Endometrial microvascular endothelial cells (primary cell): Measurements from ENCODE around the gene ATP6V0E1. TPM values are rescaled to one million over a fixed set of nuclear protein-coding genes. Genes with fewer than 3 reads are reported as not detected.
"Not testable (repeated sequence)": the region's sequence is repeated elsewhere in the genome, so short reads cannot be mapped to it uniquely, and the experiment has no call there.

Source experiments
- in situ Hi-C: cut with HindIII; loops from 2 replicates; pipeline ENCODE4 v1.10.0; 2017; ENCODE audit warnings: low sequenced_read_pairs, low pct_unique_long_range_greater_than_20kb; ENCODE audit errors: inconsistent ontology term
- total RNA-seq: library from RNA; depleted of rRNA; stranded (reverse); fragments of >200 nt; gene quantifications from one replicate; pipeline ENCODE4 v1.2.3, GENCODE V29; 2015; ENCODE audit errors: inconsistent ontology term

Gene ATP6V0E1
- total RNA-seq, 1 donor from 2014 or later: 214 TPM

DNA sequence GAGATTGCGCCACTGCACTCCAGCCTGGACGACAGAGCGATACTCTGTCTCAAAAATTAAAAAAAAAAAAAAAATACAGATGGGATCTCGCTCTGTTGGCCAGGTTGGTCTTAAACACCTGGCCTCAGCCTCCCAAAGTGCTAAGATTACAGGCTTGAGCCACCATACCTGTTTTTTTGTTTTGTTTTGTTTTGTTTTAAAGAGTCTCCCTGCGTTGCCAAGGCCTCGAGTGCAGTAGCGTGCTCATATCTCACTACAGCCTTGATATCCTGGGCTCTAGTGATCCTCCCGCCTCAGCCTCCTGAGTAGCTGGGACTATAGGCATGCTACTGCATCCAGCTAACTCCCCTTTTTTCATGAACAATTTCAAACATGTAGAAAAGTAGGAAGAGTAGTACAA, 7.2 kb downstream of the ATP6V0E1 start:
- in situ Hi-C loops: no loop called here

DNA sequence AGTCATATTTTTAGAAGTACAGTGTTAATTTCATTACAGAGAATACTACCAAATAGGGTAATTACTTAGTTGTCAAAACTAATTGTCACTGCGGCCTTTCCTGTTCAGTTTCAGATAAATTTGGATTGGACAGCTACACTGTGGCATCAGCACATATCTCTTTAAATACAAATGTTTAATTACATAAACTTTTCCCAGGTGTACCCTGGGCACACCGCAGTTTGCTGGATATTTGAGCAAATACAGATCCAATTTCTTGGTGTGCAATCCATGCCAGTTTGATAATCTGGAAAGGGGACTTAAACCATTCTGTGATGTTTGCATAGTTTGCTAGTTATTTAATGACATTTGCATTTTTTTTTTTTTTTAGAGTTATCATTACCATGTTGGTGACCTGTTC, 10.8 kb downstream of the ATP6V0E1 start:
- in situ Hi-C loops: no loop called here

DNA sequence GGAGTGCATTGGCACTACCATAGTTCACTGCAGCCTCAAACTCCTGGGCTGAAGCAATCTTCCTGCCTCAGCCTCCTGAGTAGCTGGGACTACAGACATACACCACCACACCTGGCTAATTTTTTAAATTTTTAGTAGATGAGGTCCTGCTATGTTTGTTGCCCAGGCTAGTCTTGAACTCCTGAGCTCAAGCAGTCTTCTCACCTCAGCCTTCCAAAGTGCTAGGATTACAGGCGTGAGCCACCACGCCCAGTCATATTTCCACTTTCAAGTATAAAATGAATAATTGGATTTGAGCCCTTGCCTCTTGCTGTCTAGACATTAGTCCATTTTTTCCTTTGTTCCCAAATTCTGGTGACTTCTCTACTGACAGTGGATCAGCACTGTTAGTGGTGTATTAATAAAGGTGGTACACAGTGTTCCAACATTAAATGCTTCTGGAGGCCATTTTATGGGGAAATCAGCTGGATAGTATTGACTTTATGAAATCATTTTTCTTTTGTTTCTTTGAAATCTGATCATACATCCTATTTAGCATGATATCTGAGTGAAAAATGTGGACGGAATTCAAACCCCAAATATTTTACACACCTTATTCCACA, 15.9 kb downstream of the ATP6V0E1 start:
- in situ Hi-C loops: no loop called here

DNA sequence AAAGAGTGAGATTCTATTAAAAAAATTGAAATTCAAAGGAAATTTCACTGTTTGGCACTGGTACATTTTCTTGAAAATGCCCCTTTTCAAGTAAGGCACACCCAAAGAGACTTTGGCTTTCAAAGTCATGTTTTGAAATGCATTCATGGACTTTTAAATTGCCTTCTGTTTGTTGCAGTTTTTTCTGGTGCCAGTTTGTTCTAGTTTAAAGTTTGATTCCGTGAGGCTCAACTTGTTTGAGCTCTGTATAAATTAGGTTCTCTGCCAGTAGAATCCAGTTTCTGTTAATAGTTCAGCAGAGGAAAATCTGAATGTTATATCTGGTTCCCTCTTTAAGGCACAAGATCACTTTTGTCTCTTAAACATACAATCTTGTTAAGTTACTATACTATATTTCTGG, 16.4 kb downstream of the ATP6V0E1 start:
- in situ Hi-C loops: no loop called here

DNA sequence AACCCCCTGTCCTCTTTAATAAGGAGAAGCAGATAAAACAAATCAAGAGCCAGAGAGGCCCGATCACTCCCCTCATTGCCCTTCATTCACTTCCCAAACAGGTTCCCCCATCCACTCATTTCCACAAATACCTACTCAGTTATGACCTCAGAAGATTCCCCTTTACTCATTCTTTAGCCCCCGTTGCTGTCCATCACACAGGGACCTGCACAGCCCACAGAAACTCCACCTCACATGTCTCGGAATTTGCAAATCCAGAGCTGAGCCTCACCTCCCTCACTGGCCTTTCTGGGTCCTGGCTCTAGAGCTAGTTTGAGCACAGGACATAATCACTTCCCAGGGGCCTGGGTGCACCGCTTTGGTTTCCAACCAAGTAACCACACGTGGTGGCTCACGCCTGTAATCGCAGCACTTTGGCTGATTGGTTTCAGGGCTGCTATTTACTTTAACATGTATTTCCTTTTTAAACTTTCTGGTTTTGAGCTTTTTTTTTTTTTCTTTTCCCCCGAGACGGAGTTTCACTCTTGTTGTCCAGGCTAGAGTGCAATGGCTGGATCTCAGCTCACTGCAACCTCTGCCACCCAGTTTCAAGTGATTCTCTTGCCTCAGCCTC, 17.8 kb downstream of the ATP6V0E1 start:
- in situ Hi-C loops: no loop called here

DNA sequence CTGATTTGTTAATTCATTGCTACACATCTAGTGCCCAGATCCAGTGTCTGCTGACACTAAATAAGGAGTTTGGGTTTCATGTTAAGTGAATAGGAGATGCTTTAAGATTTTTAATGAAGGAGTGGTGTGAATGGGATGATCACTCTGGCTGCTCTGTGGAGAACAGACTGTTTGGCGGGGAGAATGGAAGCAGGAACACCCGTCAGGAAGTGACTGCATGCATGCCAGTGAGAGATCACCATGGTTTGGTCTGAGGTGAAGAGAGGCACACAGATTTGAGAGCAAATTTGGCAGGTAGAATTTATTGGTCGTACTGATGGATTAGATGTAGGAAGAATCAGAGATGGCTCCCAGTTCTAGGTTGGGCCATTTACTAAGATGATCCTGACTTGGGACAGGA, 19.8 kb downstream of the ATP6V0E1 start:
- in situ Hi-C loops: no loop called here

DNA sequence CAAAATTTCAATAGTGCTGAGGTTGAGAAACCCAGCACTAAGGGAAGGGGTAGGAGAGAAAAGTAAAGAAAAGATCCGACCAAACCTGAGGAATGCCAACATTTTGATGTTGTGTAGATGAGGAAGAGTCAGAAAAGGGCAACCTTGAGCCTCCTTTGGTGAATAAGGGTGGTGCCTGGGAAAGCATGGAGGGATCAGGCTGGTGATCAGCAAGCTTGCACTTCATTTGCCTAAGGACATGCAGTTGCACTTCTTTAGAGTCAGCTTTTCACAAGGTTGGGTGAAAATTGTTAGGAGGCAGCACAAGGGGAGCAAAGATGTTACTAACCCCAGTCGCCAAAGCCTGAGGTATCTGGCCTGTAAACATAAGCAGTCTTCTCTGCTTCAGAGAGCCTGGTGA, 20.4 kb downstream of the ATP6V0E1 start:
- in situ Hi-C loops: no loop called here

DNA sequence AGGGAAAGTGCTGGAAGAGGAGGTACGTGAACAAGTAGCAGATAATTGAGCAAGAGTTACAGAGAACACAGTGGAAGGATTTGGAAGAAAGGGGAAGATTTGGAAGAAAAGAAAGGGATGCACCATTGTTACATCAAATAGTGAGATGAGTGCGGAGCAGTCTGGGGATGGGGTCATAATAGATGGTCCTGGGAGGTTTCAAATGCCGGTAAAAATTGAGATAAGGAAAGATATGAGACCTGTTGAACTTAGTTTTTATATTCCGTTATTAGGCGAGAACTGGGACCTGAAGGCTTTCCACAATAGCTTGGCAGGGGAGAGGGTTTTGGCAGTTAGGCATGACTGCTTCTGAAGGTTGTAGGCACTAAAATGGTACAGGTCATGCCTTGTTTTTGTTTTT, 20.9 kb downstream of the ATP6V0E1 start:
- in situ Hi-C loops: no loop called here

DNA sequence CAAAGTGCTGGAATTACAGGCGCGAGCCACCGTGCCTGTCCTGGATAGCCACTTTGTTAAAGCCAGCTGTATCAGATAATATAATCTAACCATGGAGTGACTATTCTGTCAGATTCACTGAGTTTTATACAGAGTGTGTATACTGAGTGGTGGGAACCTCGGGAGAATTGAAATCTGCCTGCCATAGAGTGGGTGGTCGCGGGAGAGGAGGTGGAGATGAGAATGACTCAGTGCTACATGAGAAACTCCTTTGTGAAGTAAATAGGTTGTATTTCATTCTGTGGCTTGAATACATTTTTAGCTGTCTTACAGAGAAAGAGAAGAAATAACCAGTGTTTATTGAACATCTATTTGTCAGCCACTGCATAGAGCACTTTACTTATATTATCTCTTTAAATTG, 26.4 kb downstream of the ATP6V0E1 start:
- in situ Hi-C loops: no loop called here

DNA sequence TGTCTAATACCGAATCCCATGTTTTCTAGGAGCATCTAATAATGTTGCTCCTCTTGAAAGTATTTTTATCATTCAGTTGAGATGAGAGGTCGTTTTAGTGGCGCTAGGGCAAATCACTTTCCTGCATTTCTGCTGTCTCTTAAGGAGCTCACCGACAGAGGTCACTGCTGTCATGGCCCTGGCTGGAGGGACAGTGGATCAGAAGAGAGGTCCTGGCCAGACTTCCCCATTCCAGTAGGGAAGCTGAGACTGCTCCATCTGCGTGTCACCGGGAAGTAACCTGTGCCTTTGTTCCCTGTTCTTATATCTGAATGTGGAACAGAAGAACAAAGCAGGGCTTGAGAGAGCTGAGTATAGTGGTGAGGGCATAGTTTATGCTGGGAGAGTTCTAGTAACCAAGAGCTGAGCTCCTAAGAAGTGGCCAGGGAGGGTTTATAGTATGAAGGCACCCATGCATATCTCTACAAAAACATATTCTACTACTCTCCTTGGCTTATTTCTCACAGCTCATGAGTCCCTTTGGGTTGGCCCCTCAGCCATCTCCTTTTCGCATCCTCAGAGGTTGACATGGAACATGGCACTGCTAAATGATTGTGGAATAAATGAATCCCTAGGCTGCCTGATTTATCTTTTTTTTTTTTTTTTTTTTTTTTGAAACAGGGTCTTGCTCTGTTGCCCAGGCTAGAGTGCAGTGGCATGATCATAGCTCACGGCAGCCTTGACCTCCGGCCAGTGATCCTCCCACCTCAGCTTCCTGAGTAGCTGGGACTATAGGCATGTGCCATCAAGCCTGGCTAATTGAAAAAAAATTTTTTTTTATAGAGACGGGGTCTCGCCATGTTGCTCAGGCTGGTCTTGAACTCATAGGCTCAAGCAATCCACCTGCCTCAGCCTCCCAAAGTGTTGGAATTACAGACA, 27.2 kb downstream of the ATP6V0E1 start:
- in situ Hi-C loops: no loop called here

DNA sequence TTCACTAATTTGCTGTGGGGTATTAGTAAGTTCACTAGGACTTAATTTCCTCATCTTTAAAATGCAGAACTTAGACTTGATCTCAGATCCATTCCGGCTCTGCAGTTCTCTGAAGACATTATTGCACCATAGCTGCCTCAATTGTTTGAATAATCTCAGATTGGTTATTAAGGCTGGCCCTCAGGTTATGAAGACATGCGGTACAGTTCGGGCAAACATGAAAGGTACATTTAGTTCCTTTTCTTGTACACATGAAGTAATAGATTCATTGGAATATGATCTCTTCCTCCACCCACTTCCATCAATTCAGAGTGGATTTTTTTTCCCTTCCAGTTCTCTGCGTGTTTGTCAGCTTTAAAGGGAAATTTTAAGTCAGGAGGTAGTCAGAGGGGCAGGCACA, 28.0 kb downstream of the ATP6V0E1 start:
- in situ Hi-C loops: no loop called here

DNA sequence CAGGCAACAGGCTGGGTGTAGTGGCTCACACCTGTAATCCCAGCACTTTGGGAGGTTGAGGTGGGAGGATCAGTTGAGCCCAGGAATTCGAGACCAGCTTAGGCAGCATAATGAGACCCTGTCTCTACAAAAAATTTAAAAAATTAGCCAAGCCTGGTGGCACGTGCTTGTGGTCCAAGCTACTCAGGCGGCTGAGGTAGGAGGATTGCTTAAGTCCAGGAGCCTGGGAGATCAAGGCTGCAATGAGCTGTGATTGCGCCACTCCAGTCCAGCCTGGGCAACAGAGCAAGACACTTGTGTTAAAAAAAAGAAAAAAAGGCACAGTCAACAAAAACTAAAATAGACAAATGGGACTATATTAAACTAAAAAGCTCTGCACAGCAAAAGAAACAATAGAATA, 29.3 kb downstream of the ATP6V0E1 start:
- in situ Hi-C loops: no loop called here

DNA sequence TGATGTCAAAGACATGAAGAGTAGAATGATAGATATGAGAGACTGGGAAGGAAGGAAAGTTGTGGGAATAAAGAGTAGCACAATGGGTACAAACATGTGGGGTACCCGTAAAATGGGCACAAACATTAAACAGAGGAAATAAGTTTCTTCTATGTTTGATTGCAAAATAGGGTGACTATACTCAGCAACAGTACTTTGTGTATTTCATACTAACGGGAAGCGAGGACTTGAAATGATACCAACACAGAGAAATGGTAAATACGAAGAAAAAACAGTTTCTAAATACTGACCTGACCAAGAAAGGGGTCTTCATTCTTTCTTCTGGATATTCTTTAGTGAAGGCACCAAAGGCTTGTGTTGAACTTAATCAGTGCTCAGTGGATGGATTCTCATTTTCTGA, 31.1 kb downstream of the ATP6V0E1 start:
- in situ Hi-C loops: no loop called here

DNA sequence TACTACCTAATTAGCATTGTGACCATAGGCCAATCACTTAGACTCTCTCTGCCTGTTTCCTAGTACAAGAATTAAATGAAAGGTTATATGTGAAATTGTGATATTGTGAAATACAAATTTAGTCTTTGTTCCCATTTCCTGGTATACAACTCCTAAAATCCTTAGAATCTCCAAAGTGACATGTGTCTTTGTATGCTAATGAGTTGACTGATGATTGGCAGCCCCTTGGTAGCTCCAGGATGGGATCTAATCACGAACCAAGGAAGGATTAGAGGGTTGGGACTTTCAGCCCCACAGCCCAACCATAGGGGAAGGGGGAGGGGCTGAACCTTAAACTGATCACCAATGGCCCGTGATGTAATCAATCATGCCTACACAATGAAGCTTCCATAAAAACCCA, 31.6 kb downstream of the ATP6V0E1 start:
- in situ Hi-C loops: no loop called here

DNA sequence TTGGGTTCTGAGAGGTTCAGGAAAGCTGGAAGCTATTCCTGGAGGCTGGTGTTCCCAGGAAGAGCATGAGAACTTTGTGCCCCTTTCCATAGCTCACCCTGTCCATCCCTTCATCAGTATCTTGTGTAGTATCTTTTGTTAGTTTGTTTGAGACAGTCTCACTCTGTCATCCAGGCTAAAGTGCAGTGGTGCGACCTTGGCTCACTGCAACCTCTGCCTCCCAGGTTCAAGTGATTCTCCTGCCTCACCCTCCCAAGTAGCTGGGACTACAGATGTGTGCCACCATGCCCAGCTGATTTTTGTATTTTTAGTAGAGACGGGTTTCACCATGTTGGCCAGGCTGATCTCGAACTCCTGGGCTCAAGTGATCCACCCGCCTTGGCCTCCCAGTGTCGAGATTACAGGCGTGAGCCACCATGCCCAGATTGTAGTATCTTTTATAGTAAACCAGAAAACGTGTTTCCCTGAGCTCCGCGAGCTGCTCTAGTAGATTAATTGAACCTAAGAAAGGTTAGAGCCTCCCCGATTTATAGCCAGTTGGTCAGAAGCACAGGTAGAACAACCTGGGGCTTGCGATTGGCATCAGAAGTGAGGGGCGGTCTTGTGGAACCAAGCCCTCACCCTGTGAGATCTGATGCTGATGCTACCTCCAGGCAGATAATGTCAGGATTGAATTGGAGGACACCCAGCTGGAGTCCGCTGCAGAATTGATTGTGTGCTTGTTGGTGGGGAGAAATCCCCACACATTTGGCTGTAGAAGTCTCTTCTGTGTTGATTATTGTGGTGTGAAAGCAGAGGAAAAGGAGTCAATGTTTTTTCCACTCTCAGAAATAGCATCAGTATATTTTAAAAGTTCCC, 32.3 kb downstream of the ATP6V0E1 start:
- in situ Hi-C loops: no loop called here

DNA sequence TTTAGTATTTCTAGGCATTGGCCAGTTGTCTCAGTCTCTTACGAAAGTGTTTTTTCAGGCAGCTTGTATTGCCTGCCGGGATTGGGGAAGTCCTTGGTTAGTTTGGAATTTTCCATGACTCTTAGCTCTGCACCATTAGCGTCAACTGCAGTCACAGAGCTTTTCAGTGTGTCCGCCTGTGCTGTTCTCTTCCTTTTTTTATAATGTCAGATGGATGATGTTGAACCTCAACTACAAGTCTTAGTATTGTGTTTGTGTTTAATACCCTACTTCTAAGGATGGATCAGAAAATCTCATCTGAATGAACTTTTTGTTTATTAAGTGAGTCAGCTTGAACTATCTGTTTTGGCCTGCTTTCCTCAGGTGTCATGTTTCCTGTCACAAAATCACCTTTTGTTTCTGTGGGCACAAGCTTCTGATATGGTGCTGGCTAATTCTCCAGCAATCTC, 33.1 kb downstream of the ATP6V0E1 start:
- in situ Hi-C loops: no loop called here

DNA sequence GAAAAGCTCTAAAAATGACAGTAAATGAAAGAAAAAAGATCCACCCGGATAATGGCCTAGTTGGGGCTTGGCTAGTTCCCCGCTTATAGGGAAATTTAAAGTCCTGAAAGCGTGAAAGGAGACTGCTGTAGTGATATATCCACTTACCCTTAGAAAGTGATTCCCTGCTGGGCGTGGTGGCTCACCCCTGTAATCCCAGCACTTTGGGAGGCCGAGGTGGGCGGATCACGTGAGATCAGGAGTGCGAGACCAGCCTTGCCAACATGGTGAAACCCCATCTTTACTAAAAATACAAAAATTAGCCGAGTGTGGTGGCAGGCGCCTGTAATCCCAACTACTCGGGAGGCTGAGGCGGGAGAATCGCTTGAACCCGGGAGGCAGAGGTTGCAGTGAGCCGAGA, 33.5 kb downstream of the ATP6V0E1 start:
- in situ Hi-C loops: not testable (repeated sequence)

DNA sequence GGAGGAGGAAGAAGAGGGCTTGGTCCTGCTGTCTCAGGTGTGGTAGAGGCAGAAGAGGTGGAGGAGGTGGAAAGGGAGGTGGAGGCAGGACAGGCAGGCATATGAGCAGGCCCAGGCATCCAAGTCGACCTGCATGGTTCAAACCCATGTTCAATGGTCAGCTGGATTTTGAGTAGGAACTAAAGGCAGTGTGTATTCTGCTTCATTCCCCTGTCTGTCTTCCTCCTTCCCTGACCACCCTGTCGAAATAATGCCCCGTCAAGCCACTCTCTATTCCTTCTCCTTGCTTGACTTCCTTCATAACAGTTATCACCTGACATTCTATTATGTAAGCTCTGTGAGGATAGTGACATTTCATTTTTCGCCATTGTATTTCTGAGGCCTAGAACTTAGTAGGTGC, 34.8 kb downstream of the ATP6V0E1 start:
- in situ Hi-C loops: no loop called here

DNA sequence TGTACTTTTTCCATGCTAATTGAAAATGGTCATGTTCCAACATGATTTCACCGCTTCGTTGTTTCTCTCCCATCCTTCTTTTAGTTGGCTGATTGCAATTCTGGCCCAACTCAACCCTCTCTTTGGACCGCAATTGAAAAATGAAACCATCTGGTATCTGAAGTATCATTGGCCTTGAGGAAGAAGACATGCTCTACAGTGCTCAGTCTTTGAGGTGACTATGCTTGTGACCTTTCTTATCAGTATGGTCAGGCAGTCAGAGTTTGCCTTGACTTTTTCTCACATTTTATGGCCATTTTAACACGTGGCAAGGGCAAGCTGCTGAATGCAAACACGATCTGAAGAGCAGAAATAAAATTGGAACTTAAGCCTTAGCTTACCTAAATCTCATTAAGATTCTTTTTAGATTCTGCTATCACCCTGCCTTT, 36.6 kb downstream of the ATP6V0E1 start:
- in situ Hi-C loops: no loop called here
